ENCODE measurements around the gene PHOX2B.

Gene PHOX2B

GRCh38 chr4:41748571-41749475 lies at the start of gene PHOX2B:
Gene PHOX2B (minus strand): TSS chr4:41748725. CDS start chr4:41748610, 115 bp downstream.
- peak; percentile 98 for DNase-seq

DNA sequence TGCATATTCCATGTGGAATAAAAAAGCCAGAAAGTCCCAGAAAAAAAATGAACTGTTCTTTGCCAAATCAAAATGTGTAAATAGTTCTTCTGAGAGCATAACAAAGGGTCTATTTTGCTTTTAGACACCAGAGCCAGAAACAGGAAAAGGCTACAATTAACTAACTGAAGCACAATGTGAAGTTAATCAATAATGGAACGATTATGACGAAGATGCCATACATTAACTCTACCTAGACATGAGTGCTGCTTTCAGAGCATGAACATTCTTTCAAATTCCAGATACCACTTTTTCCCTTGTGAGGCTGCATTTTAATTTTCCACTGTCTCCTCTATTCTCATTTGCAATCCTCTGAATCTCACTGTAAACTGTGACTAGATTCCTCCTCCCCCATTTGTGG lies 48.7 kb upstream of the PHOX2B start:
- DNase-seq, result no peak

DNA sequence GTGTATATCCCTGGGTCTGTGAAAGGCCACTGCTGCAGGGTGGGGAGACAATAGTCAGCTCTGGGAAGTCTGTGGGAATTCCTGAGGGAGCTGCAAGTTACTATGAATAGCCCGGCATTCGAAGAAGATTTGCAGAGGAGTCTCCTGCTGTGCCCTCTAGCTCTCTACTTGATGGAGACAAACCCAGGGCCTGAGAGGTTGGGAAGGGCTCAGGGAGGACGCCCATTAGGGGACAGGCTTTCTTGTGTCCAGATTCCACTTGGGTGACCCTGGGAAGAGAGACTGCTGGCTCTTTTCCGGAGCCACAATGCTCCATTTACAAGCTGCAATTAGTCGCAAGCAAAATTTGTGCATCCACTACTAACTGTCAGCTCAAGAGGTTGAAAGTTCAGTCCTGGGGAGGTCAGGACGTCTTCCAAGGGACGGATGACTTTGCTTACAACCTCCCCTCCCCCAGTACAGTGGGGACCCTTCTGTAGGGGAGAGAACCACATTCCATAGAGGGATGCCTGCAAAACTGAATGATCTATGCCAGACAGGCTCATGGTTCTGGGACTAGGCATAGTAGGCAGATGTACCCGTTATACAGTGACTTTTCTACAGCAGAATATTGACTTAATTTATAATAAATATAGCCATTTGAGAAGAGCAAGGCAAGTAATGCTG lies 48.2 kb upstream of the PHOX2B start:
- peak; percentile 83 for DNase-seq

- peak; percentile 99 for DNase-seq
These were observed 47.4 kb upstream of the PHOX2B start for GRCh38 chr4:41795796-41796385.

- DNase-seq, result no peak
These were observed 43.6 kb upstream of the PHOX2B start for GRCh38 chr4:41792166-41792565.

GRCh38 chr4:41791557-41791956 lies 43.0 kb upstream of the PHOX2B start:
- DNase-seq, result peak; percentile 34

- no peak for DNase-seq
These were observed 39.4 kb upstream of the PHOX2B start for GRCh38 chr4:41787931-41788330.

DNA sequence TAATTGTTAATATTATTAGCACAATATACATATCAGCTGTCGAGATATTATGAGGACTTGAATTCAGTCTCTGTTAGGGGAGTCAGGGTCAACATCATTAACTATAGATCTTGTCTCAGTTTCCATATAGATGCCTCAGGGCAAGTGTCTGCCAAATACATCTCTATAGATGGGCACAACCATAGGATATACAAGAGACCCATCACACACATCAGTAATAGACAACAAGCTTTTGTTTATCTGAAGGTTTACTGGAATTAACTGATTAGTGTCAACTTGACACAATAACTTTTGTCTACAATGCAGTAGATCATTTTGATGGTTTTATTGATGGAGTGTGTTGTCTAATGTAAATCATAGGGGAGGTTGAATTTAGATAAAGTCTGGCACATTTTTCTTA lies 37.1 kb upstream of the PHOX2B start:
- peak; percentile 65 for DNase-seq

DNA sequence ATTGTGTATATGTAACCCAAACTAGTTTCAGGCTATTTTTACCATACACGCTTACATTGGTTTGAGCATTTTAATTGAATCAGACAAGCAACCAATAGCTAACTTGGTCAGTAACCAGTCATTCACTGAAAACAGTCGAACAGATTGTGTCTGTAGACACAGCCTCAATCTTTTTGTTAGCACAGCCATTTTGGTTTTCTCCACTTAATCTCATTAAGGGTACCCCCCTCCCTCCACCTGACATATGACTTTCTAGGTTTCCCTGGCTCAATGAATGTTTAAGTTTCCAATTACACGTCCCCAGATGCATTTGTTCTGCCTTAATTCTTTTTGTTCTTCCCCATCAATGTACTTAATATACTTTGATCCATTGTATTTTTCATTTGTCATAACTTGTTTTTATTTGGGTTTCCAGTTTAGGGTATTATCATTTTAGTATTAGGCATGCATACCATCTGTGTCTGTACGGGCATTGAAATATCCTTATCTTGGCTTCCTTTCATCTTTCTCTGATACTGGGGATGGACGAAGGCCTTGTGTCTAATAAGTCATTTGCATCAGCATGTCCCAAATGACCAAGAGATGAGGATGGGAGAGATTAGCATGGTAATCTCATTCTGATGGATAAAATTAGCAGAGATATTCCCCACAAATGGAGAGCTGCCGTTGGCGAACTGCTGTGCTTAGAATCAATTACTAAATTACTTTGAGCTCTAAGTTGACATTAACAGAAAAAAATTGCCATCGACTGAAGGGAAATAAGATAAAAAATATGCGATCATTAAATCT lies 35.9 kb upstream of the PHOX2B start:
- DNase-seq, result peak; percentile 98

- DNase-seq, result no peak
These were observed 27.9 kb upstream of the PHOX2B start for GRCh38 chr4:41776466-41776865.

- no peak for DNase-seq
These were observed 15.2 kb upstream of the PHOX2B start for GRCh38 chr4:41763729-41764128.

- DNase-seq, result no peak
These were observed 10.4 kb upstream of the PHOX2B start for GRCh38 chr4:41758884-41759283.

DNA sequence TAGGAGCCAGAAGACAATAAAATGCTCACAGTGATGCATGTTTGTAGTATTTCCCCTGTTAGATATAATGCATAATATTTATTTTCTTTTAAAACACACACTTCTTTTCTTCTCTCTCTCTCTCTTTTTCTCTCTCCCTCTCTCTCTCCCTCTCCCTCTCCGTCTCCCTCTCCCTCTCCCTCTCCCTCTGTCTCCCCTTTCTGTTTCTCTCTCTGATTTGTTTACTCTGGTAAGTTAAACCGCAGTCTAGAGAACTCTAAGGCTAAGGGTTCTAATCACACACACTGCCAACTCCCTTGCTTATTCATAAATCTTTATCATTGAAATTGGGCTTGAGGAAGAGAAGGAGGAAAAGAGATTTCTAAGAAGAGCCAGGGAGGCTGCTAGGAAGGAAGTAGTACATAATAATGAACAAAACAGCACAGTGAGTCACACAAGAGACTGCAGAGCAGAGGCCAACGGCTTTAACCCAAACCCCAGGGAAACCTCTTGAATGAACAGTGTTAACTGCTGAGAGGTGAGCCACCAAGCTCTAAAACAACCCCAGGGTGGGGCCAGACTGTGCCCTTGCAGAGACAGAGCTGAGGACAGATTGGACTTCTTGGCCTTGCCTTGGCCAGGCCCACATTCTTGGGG lies 9.1 kb upstream of the PHOX2B start:
- no peak for DNase-seq

GRCh38 chr4:41753942-41754341 lies 5.4 kb upstream of the PHOX2B start:
- peak; percentile 82 for DNase-seq

GRCh38 chr4:41752081-41752836 lies 3.7 kb upstream of the PHOX2B start:
- DNase-seq, result peak; percentile 72

GRCh38 chr4:41751449-41752061 lies 3.0 kb upstream of the PHOX2B start:
- DNase-seq, result peak; percentile 78

DNA sequence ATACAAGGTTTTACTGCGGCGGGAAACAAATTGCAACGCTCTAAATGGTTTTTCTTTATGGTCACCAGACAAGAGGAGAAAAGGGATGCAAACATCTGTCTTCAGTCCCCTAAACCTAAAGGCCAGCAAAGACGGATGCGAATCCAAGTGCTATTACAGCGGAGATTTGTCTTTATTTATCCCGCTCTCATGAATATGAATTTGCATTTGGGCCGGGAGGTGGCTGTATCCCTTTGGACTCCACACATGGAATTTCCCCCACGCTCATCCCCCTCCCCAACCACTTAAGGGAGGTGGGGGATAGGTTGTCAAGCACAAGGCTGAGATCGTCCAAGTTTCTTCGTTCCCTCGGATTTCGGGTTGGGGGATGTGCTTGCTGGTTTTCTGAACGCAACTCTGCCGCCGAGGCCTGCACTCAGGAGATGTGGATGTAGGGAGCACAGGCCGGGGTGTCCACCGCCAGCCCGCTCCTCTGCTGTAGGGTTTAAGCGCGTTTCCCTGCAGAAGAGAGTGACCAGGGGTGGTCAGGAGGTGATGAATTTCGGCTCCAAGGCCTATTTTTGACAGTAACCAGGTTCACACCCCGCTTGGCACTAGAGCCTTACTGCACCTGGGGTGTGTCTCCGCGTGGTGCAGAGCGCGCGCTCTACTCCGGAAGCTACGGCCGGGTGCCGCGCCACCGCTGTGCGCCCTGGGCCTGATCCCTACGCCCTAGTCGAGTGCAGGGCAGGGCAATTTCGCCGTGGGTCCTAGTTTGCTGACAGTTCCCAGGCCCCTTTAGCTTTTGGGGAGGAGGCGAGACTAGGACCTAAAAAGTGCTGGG lies 2.3 kb upstream of the PHOX2B start:
- DNase-seq, result peak; percentile 89

- DNase-seq, result peak; percentile 78
These were observed 1.6 kb upstream of the PHOX2B start for GRCh38 chr4:41750121-41750625.

GRCh38 chr4:41749631-41750039 lies 1.1 kb upstream of the PHOX2B start:
- DNase-seq, result peak; percentile 76

DNA sequence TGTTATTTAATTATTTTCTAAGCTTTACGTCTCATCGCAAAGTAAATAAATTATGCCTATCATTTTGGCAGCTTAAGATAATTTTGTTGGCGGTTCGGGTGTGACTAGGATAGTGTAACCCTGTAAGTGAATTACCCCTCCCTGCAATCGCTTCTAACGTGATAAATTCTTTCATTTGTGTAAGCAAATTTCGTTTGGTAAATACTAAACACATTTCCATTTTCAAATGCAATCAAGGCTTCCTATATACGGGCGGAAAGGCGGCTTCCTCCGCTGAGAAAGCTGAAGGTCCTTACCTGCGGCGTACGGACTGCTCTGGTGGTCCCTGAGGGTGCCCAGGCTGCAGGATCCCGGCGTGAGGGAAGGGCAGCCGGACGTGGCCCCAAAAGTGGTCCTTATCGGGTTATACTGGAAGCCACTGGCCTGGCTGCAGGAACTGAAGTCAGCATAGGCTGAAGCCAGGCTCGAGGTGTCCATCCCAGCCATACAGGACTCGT lies 403 bp downstream of the PHOX2B start:
- peak; percentile 86 for DNase-seq

Measured in NCI-H82 (cell line).